Uterus (tissue), 2 donors: ENCODE data around the gene VPS18.

Experiments
- POLR2A ChIP-seq, 2 donors: fragments of 450-650 bp; IDR thresholded peaks; one replicate each; pipeline ENCODE4 v1.6.1; 2016; ENCODE audit warnings: antibody characterized with exemption in 2 of 2, mild to moderate bottlenecking in 1 of 2, moderate library complexity in 1 of 2
- TF ChIP-seq, protein P1 (sequence below), 4 experiments: fragments of 200-600 bp in 2 of 4; fragments of 450-650 bp in 2 of 4; sonication (generic) in 2 of 4; IDR thresholded peaks; one replicate each; pipeline ENCODE4 v1.5.1; 2016 to 2019; ENCODE audit warnings: antibody characterized with exemption in 4 of 4, mild to moderate bottlenecking in 2 of 4, moderate library complexity in 1 of 4

DNA sequence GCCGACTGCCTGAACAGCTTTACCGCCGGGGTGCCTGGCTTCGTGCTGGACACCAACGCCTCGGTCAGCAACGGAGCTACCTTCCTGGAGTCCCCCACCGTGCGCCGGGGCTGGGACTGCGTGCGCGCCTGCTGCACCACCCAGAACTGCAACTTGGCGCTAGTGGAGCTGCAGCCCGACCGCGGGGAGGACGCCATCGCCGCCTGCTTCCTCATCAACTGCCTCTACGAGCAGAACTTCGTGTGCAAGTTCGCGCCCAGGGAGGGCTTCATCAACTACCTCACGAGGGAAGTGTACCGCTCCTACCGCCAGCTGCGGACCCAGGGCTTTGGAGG, 49.6 kb upstream of the VPS18 start:
- TF ChIP-seq, protein P1, sequence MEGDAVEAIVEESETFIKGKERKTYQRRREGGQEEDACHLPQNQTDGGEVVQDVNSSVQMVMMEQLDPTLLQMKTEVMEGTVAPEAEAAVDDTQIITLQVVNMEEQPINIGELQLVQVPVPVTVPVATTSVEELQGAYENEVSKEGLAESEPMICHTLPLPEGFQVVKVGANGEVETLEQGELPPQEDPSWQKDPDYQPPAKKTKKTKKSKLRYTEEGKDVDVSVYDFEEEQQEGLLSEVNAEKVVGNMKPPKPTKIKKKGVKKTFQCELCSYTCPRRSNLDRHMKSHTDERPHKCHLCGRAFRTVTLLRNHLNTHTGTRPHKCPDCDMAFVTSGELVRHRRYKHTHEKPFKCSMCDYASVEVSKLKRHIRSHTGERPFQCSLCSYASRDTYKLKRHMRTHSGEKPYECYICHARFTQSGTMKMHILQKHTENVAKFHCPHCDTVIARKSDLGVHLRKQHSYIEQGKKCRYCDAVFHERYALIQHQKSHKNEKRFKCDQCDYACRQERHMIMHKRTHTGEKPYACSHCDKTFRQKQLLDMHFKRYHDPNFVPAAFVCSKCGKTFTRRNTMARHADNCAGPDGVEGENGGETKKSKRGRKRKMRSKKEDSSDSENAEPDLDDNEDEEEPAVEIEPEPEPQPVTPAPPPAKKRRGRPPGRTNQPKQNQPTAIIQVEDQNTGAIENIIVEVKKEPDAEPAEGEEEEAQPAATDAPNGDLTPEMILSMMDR (IDR thresholded peaks at IDR 0.05) = no peak
- TF ChIP-seq POLR2A (IDR thresholded peaks at IDR 0.05) = no peak
